ENCODE measurements around the gene CES2. TPM values are rescaled to one million over a fixed set of nuclear protein-coding genes. Genes with fewer than 3 reads are reported as not detected.

The CES2 gene
- total and polyA plus RNA-seq, 10 donors, result 8.0 to 48.1 (median 32.1) TPM

DNA sequence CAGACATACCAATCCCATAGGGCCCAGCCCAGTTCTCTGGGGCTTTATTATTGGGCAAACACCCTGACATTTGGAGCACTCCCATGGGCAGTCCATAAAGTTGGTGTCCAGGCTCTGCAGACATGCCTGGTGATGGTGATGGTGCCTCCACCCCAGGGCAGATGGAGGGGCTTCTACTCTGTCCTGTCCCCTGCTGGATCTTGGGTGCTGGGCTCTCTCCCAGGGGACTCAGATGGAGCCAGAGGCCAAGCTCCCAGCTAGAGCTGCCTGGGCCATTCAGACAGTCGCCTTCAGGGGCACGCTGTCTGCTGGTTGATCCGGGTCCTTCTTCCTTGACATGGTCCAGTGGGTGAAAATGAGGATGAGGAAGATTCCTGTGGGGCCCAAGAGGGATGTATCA is 27.2 kb upstream of the CES2 start:
- no peaks in the 10 kb centered on the region for H3K9me3 ChIP-seq
- H3K27me3 ChIP-seq (replicated peaks in 1 of 7), result peaks cover 0 to 8% (median 0%) of the 10 kb centered on the region in 7 donors
- peak; percentile 43 for DNase-seq
- no peak overlapping the region for H3K4me3 ChIP-seq
- 84 to 94% (median 88%) methylated on average over 3 of the region's 3 CpGs; no CpG with 5 or more reads in 1 of the 5 donors for WGBS, 5 donors
- H3K27ac ChIP-seq, result no peak overlapping the region
- no peaks in the 10 kb centered on the region for H3K4me1 ChIP-seq
- intact Hi-C loops (cut with DNase I; ENCODE audit: low total_unique reads), result no loop called here
- no peaks in the 10 kb centered on the region for H3K36me3 ChIP-seq
- TF ChIP-seq POLR2AphosphoS5 (IDR thresholded peaks at IDR 0.05) (no peak), POLR2A (IDR thresholded peaks at IDR 0.05) (no peak)
- TF ChIP-seq, protein P1, sequence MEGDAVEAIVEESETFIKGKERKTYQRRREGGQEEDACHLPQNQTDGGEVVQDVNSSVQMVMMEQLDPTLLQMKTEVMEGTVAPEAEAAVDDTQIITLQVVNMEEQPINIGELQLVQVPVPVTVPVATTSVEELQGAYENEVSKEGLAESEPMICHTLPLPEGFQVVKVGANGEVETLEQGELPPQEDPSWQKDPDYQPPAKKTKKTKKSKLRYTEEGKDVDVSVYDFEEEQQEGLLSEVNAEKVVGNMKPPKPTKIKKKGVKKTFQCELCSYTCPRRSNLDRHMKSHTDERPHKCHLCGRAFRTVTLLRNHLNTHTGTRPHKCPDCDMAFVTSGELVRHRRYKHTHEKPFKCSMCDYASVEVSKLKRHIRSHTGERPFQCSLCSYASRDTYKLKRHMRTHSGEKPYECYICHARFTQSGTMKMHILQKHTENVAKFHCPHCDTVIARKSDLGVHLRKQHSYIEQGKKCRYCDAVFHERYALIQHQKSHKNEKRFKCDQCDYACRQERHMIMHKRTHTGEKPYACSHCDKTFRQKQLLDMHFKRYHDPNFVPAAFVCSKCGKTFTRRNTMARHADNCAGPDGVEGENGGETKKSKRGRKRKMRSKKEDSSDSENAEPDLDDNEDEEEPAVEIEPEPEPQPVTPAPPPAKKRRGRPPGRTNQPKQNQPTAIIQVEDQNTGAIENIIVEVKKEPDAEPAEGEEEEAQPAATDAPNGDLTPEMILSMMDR (IDR thresholded peaks at IDR 0.05 in 8 of 11, conservative IDR thresholded peaks at IDR 0.05 in 3 of 11), result no peak

DNA sequence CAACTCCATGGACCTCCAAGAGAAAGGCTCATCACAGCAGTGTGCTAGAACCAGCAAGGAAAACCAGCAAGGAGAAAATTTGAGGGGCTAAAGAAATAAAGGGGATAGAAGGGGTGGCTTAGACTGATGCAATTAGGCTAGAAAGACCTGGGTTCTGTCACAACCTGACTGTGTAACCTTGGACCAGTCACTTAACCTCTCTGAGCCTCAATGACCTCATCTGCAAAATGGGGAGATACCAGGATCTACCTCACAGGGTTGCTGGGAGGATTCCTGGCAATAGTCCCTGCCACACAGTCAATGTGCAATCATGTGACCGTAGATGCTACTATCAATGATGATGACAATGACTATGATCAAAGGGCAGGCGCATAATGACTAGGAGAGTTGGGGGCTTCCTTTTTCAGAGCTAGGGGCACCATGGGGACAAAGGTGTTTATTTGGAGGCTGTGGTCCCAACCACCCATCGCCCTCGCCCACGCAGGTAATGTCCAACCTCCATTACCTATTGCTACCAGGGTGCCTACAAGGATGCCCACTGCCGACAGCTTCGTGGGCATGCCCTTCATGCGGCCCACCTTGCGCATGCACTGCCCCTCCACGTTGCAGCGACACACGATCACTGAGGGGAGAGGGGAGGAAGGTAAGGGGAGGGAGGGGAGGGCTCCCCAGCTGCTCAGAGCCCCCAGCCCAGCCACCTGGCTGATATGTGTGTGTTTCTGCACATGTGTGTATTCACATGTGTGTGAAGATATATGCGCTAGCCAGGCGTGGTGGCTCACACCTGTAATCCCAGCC is 26.4 kb upstream of the CES2 start:
- TF ChIP-seq, protein P1 (IDR thresholded peaks at IDR 0.05 in 8 of 11, conservative IDR thresholded peaks at IDR 0.05 in 3 of 11), result no peak
- TF ChIP-seq POLR2A (IDR thresholded peaks at IDR 0.05) (no peak), POLR2AphosphoS5 (IDR thresholded peaks at IDR 0.05) (no peak)
- peaks cover 0 to 8% (median 0%) of the 10 kb centered on the region in 7 donors for H3K27me3 ChIP-seq (replicated peaks in 1 of 7)
- no peak overlapping the region for H3K27ac ChIP-seq
- intact Hi-C loops (cut with DNase I; ENCODE audit: low total_unique reads), result no loop called here
- peak; percentile 55 for DNase-seq
- WGBS, 5 donors, result 88 to 92% (median 92%) methylated on average over 14 of the region's 14 CpGs
- H3K4me1 ChIP-seq, result no peaks in the 10 kb centered on the region
- no peak overlapping the region for H3K4me3 ChIP-seq
- H3K36me3 ChIP-seq, result no peaks in the 10 kb centered on the region
- H3K9me3 ChIP-seq, result no peaks in the 10 kb centered on the region

GRCh38 chr16:66910175-66910940 is 25.0 kb upstream of the CES2 start:
- no peaks in the 10 kb centered on the region for H3K36me3 ChIP-seq
- WGBS, 5 donors, result 78 to 85% (median 82%) methylated on average over 12 to 14 of the region's 14 CpGs

More at GRCh38 chr16:66910175-66910940, 25.0 kb upstream of the CES2 start:
- H3K27ac ChIP-seq, result no peak overlapping the region
- no peak overlapping the region for H3K4me3 ChIP-seq
- TF ChIP-seq, protein P1 (IDR thresholded peaks at IDR 0.05 in 8 of 11, conservative IDR thresholded peaks at IDR 0.05 in 3 of 11), result no peak
- TF ChIP-seq POLR2A (IDR thresholded peaks at IDR 0.05) (no peak), POLR2AphosphoS5 (IDR thresholded peaks at IDR 0.05) (no peak)
- DNase-seq, result peak; percentile 55
- H3K9me3 ChIP-seq, result no peaks in the 10 kb centered on the region
- H3K4me1 ChIP-seq, result no peaks in the 10 kb centered on the region
- intact Hi-C loops (cut with DNase I; ENCODE audit: low total_unique reads), result no loop called here
- peaks cover 0 to 8% (median 0%) of the 10 kb centered on the region in 7 donors for H3K27me3 ChIP-seq (replicated peaks in 1 of 7)
